ENCODE data around the gene DRAXIN. TPM values are rescaled to one million over a fixed set of nuclear protein-coding genes. Genes with fewer than 3 reads are reported as not detected.

Gene DRAXIN
- 0.09 and 0.11 TPM in 2 replicates for total RNA-seq

- intact Hi-C loops (cut with micrococcal nuclease), result no loop called here
These were observed at the start of gene DRAXIN for GRCh38 chr1:11691302-11691914. DRAXIN (plus strand) TSS chr1:11691710; CDS start chr1:11706259, 14,549 bp downstream.

- intact Hi-C loops (cut with micrococcal nuclease), result loop anchor here (1.0 to 10.0 kb wide), 4 partner anchors 167 to 605 kb away; partner anchors contain the start of gene DISP3
These were observed 49.7 kb upstream of the DRAXIN start for GRCh38 chr1:11641776-11642305.

GRCh38 chr1:11642418-11643017 is 49.0 kb upstream of the DRAXIN start:
- intact Hi-C loops (cut with micrococcal nuclease), result loop anchor here (1.0 to 10.0 kb wide), 4 partner anchors 168 to 605 kb away; partner anchors contain the start of gene DISP3

- intact Hi-C loops (cut with micrococcal nuclease), result loop anchor here (10.0 kb wide), 1 partner anchor 169 kb away; the partner anchor contains the start of gene DISP3
These were observed 47.7 kb upstream of the DRAXIN start for GRCh38 chr1:11643782-11644181.

- intact Hi-C loops (cut with micrococcal nuclease), result loop anchor here (1.0 to 10.0 kb wide), 2 partner anchors 170 to 607 kb away; partner anchors contain the start of gene DISP3
These were observed 46.2 kb upstream of the DRAXIN start for GRCh38 chr1:11645270-11645669.

GRCh38 chr1:11645670-11646265 is 45.7 kb upstream of the DRAXIN start:
- intact Hi-C loops (cut with micrococcal nuclease), result loop anchor here (1.0 to 10.0 kb wide), 2 partner anchors 171 to 607 kb away; partner anchors contain the start of gene DISP3

GRCh38 chr1:11646317-11646716 is 45.2 kb upstream of the DRAXIN start:
- intact Hi-C loops (cut with micrococcal nuclease), result loop anchor here (10.0 kb wide), 1 partner anchor 172 kb away; the partner anchor contains the start of gene DISP3

- intact Hi-C loops (cut with micrococcal nuclease), result loop anchor here (10.0 kb wide), 1 partner anchor 173 kb away; the partner anchor contains the start of gene DISP3
These were observed 44.2 kb upstream of the DRAXIN start for GRCh38 chr1:11647333-11647732.

- intact Hi-C loops (cut with micrococcal nuclease), result loop anchor here (10.0 kb wide), 1 partner anchor 173 kb away; the partner anchor contains the start of gene DISP3
These were observed 43.5 kb upstream of the DRAXIN start for GRCh38 chr1:11648039-11648438.

GRCh38 chr1:11648732-11649158 is 42.8 kb upstream of the DRAXIN start:
- intact Hi-C loops (cut with micrococcal nuclease), result loop anchor here (10.0 kb wide), 1 partner anchor 174 kb away; the partner anchor contains the start of gene DISP3

GRCh38 chr1:11649237-11649623 is 42.3 kb upstream of the DRAXIN start:
- intact Hi-C loops (cut with micrococcal nuclease), result loop anchor here (10.0 kb wide), 1 partner anchor 174 kb away; the partner anchor contains the start of gene DISP3

GRCh38 chr1:11649624-11650330 is 41.7 kb upstream of the DRAXIN start:
- intact Hi-C loops (cut with micrococcal nuclease), result loop anchor here (1.0 to 10.0 kb wide), 5 partner anchors 15 to 258 kb away; partner anchors contain the start of genes DISP3 and FBXO6

- intact Hi-C loops (cut with micrococcal nuclease), result loop anchor here (1.0 to 5.0 kb wide), 4 partner anchors 14 to 257 kb away; partner anchors contain the start of gene FBXO6
These were observed 41.0 kb upstream of the DRAXIN start for GRCh38 chr1:11650331-11650991.

- intact Hi-C loops (cut with micrococcal nuclease), result loop anchor here (5.0 kb wide), 2 partner anchors 151 to 256 kb away; no protein-coding TSS in a partner anchor
These were observed 40.5 kb upstream of the DRAXIN start for GRCh38 chr1:11651017-11651416.

- intact Hi-C loops (cut with micrococcal nuclease), result loop anchor here (5.0 kb wide), 2 partner anchors 150 to 255 kb away; no protein-coding TSS in a partner anchor
These were observed 39.2 kb upstream of the DRAXIN start for GRCh38 chr1:11652203-11652780.

GRCh38 chr1:11653101-11653860 is 38.2 kb upstream of the DRAXIN start:
- intact Hi-C loops (cut with micrococcal nuclease), result loop anchor here (5.0 kb wide), 2 partner anchors 149 to 254 kb away; no protein-coding TSS in a partner anchor

GRCh38 chr1:11653861-11654136 is 37.7 kb upstream of the DRAXIN start:
- intact Hi-C loops (cut with micrococcal nuclease), result loop anchor here (1.0 to 5.0 kb wide), 3 partner anchors 28 to 254 kb away; partner anchors contain the start of gene MAD2L2

- intact Hi-C loops (cut with micrococcal nuclease), result loop anchor here (1.0 to 5.0 kb wide), 3 partner anchors 27 to 253 kb away; partner anchors contain the start of gene MAD2L2
These were observed 37.2 kb upstream of the DRAXIN start, which contains the start of the genes FBXO2 and FBXO44 for GRCh38 chr1:11654137-11654938. FBXO2 (minus strand) TSS chr1:11654429; CDS start chr1:11654340, 89 bp downstream. FBXO44 (plus strand) TSS chr1:11654877; CDS start chr1:11655836, 959 bp downstream.
